Gastroesophageal sphincter (tissue), 3 donors: ENCODE results near the gene SPINK2.

Experiments
- EP300 ChIP-seq: sonication (generic); formaldehyde crosslinking; IDR thresholded peaks from one replicate; pipeline ENCODE4 v1.6.1; 2017; ENCODE audit warnings: antibody characterized with exemption, mild to moderate bottlenecking
- POLR2A ChIP-seq, 2 donors: fragments of 450-650 bp; IDR thresholded peaks; one replicate each; pipeline ENCODE4 v1.6.1; 2017; ENCODE audit warnings: antibody characterized with exemption in 2 of 2, mild to moderate bottlenecking in 2 of 2, moderate library complexity in 1 of 2
- POLR2AphosphoS5 ChIP-seq: sonication (generic); formaldehyde crosslinking; IDR thresholded peaks from one replicate; pipeline ENCODE4 v1.6.1; 2017; ENCODE audit warnings: antibody characterized with exemption
- TF ChIP-seq, protein P1 (sequence below), 4 experiments: fragments of 200-600 bp in 2 of 4; fragments of 450-650 bp in 2 of 4; sonication (generic) in 1 of 4; IDR thresholded peaks; one replicate each; pipeline ENCODE4 v1.5.1; 2017 to 2019; ENCODE audit warnings: antibody characterized with exemption in 4 of 4, mild to moderate bottlenecking in 2 of 4, moderate library complexity in 2 of 4

DNA sequence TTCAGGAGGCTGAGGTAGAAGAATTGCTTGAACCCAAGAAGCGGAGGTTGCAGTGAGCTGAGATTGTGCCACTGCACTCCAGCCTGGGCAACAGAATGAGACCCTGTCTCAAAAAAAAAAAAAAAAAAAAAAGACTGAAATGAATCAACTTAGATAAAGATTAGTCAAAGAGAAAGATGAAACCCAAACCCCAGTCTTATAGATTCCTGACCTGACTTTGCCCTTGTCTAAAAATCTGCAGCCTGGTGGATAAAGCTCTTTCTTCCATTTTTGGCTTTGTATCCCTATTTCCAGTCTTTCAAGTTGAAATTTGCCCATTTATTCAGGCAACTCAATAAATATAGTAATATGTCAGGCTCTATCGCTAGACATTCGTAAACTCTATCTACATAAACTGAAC lies 39.3 kb upstream of the SPINK2 start:
- TF ChIP-seq, protein P1, sequence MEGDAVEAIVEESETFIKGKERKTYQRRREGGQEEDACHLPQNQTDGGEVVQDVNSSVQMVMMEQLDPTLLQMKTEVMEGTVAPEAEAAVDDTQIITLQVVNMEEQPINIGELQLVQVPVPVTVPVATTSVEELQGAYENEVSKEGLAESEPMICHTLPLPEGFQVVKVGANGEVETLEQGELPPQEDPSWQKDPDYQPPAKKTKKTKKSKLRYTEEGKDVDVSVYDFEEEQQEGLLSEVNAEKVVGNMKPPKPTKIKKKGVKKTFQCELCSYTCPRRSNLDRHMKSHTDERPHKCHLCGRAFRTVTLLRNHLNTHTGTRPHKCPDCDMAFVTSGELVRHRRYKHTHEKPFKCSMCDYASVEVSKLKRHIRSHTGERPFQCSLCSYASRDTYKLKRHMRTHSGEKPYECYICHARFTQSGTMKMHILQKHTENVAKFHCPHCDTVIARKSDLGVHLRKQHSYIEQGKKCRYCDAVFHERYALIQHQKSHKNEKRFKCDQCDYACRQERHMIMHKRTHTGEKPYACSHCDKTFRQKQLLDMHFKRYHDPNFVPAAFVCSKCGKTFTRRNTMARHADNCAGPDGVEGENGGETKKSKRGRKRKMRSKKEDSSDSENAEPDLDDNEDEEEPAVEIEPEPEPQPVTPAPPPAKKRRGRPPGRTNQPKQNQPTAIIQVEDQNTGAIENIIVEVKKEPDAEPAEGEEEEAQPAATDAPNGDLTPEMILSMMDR (IDR thresholded peaks at IDR 0.05), result no peak
- TF ChIP-seq POLR2AphosphoS5 (no peak), EP300 (no peak), POLR2A (IDR thresholded peaks at IDR 0.05) (no peak)
